ENCODE data around the gene GALNT13.

Gene GALNT13

GRCh38 chr2:154228566-154229280 lies 357.0 kb downstream of the GALNT13 start:
- Histone ChIP-seq H3K27me3 (replicated peaks; ENCODE audit: control insufficient read depth, insufficient read depth, low read length) (no peaks in the 10 kb centered on the region), H3K4me3 (ENCODE audit: low read length) (no peak overlapping the region), H3K9ac (ENCODE audit: low read length) (no peak overlapping the region), H3K4me1 (ENCODE audit: control insufficient read depth, insufficient read depth, low read length) (no peaks in the 10 kb centered on the region), H3K36me3 (ENCODE audit: control insufficient read depth, insufficient read depth, low read length, severe bottlenecking) (no peaks in the 10 kb centered on the region), H3K9me3 (ENCODE audit: control insufficient read depth, low read length) (no peaks in the 10 kb centered on the region)
- DNase-seq (ENCODE audit: low read depth): no peak

GRCh38 chr2:154229966-154230365 lies 358.2 kb downstream of the GALNT13 start:
- Histone ChIP-seq H3K27me3 (replicated peaks; ENCODE audit: control insufficient read depth, insufficient read depth, low read length) (no peaks in the 10 kb centered on the region), H3K4me3 (ENCODE audit: low read length) (no peak overlapping the region), H3K36me3 (ENCODE audit: control insufficient read depth, insufficient read depth, low read length, severe bottlenecking) (no peaks in the 10 kb centered on the region), H3K9ac (ENCODE audit: low read length) (no peak overlapping the region), H3K4me1 (ENCODE audit: control insufficient read depth, insufficient read depth, low read length) (no peaks in the 10 kb centered on the region), H3K9me3 (ENCODE audit: control insufficient read depth, low read length) (no peaks in the 10 kb centered on the region)
- no peak for DNase-seq (ENCODE audit: low read depth)

- Histone ChIP-seq H3K36me3 (ENCODE audit: control insufficient read depth, insufficient read depth, low read length, severe bottlenecking) (no peaks in the 10 kb centered on the region), H3K9me3 (ENCODE audit: control insufficient read depth, low read length) (no peaks in the 10 kb centered on the region), H3K4me1 (ENCODE audit: control insufficient read depth, insufficient read depth, low read length) (no peaks in the 10 kb centered on the region), H3K27me3 (replicated peaks; ENCODE audit: control insufficient read depth, insufficient read depth, low read length) (no peaks in the 10 kb centered on the region), H3K4me3 (ENCODE audit: low read length) (no peak overlapping the region), H3K9ac (ENCODE audit: low read length) (no peak overlapping the region)
- DNase-seq (ENCODE audit: low read depth): no peak
Observed at GRCh38 chr2:154231021-154231420, 359.3 kb downstream of the GALNT13 start.

GRCh38 chr2:154233231-154233630 lies 361.5 kb downstream of the GALNT13 start:
- no peaks in the 10 kb centered on the region for H3K27me3 ChIP-seq (replicated peaks; ENCODE audit: control insufficient read depth, insufficient read depth, low read length)
- no peak overlapping the region for H3K9ac ChIP-seq (ENCODE audit: low read length)
- H3K9me3 ChIP-seq (ENCODE audit: control insufficient read depth, low read length): no peaks in the 10 kb centered on the region
- no peaks in the 10 kb centered on the region for H3K36me3 ChIP-seq (ENCODE audit: control insufficient read depth, insufficient read depth, low read length, severe bottlenecking)
- DNase-seq (ENCODE audit: low read depth): no peak
- no peak overlapping the region for H3K4me3 ChIP-seq (ENCODE audit: low read length)
- no peaks in the 10 kb centered on the region for H3K4me1 ChIP-seq (ENCODE audit: control insufficient read depth, insufficient read depth, low read length)

GRCh38 chr2:154238252-154238651 lies 366.5 kb downstream of the GALNT13 start:
- H3K4me1 ChIP-seq (ENCODE audit: control insufficient read depth, insufficient read depth, low read length): no peaks in the 10 kb centered on the region
- H3K9me3 ChIP-seq (ENCODE audit: control insufficient read depth, low read length): no peaks in the 10 kb centered on the region
- no peak for DNase-seq (ENCODE audit: low read depth)
- H3K36me3 ChIP-seq (ENCODE audit: control insufficient read depth, insufficient read depth, low read length, severe bottlenecking): no peaks in the 10 kb centered on the region
- no peak overlapping the region for H3K9ac ChIP-seq (ENCODE audit: low read length)
- no peaks in the 10 kb centered on the region for H3K27me3 ChIP-seq (replicated peaks; ENCODE audit: control insufficient read depth, insufficient read depth, low read length)
- no peak overlapping the region for H3K4me3 ChIP-seq (ENCODE audit: low read length)

- no peaks in the 10 kb centered on the region for H3K27me3 ChIP-seq (replicated peaks; ENCODE audit: control insufficient read depth, insufficient read depth, low read length)
- H3K9me3 ChIP-seq (ENCODE audit: control insufficient read depth, low read length): no peaks in the 10 kb centered on the region
- no peak for DNase-seq (ENCODE audit: low read depth)
- no peak overlapping the region for H3K4me3 ChIP-seq (ENCODE audit: low read length)
- no peaks in the 10 kb centered on the region for H3K4me1 ChIP-seq (ENCODE audit: control insufficient read depth, insufficient read depth, low read length)
- no peak overlapping the region for H3K9ac ChIP-seq (ENCODE audit: low read length)
- no peaks in the 10 kb centered on the region for H3K36me3 ChIP-seq (ENCODE audit: control insufficient read depth, insufficient read depth, low read length, severe bottlenecking)
Observed at GRCh38 chr2:154240316-154240715, 368.6 kb downstream of the GALNT13 start.

- no peak overlapping the region for H3K4me3 ChIP-seq (ENCODE audit: low read length)
- H3K9me3 ChIP-seq (ENCODE audit: control insufficient read depth, low read length): no peaks in the 10 kb centered on the region
- H3K9ac ChIP-seq (ENCODE audit: low read length): no peak overlapping the region
- DNase-seq (ENCODE audit: low read depth): no peak
- no peaks in the 10 kb centered on the region for H3K4me1 ChIP-seq (ENCODE audit: control insufficient read depth, insufficient read depth, low read length)
- no peaks in the 10 kb centered on the region for H3K27me3 ChIP-seq (replicated peaks; ENCODE audit: control insufficient read depth, insufficient read depth, low read length)
- no peaks in the 10 kb centered on the region for H3K36me3 ChIP-seq (ENCODE audit: control insufficient read depth, insufficient read depth, low read length, severe bottlenecking)
Observed at GRCh38 chr2:154240921-154241379, 369.2 kb downstream of the GALNT13 start.

GRCh38 chr2:154242687-154243086 lies 371.0 kb downstream of the GALNT13 start:
- Histone ChIP-seq H3K4me3 (ENCODE audit: low read length) (no peak overlapping the region), H3K36me3 (ENCODE audit: control insufficient read depth, insufficient read depth, low read length, severe bottlenecking) (no peaks in the 10 kb centered on the region), H3K9me3 (ENCODE audit: control insufficient read depth, low read length) (no peaks in the 10 kb centered on the region), H3K27me3 (replicated peaks; ENCODE audit: control insufficient read depth, insufficient read depth, low read length) (no peaks in the 10 kb centered on the region), H3K9ac (ENCODE audit: low read length) (no peak overlapping the region), H3K4me1 (ENCODE audit: control insufficient read depth, insufficient read depth, low read length) (no peaks in the 10 kb centered on the region)
- DNase-seq (ENCODE audit: low read depth): no peak

GRCh38 chr2:154243685-154244084 lies 372.0 kb downstream of the GALNT13 start:
- H3K4me3 ChIP-seq (ENCODE audit: low read length): no peak overlapping the region
- H3K9me3 ChIP-seq (ENCODE audit: control insufficient read depth, low read length): no peaks in the 10 kb centered on the region
- no peak for DNase-seq (ENCODE audit: low read depth)
- H3K9ac ChIP-seq (ENCODE audit: low read length): no peak overlapping the region
- H3K4me1 ChIP-seq (ENCODE audit: control insufficient read depth, insufficient read depth, low read length): no peaks in the 10 kb centered on the region
- no peaks in the 10 kb centered on the region for H3K27me3 ChIP-seq (replicated peaks; ENCODE audit: control insufficient read depth, insufficient read depth, low read length)
- H3K36me3 ChIP-seq (ENCODE audit: control insufficient read depth, insufficient read depth, low read length, severe bottlenecking): no peaks in the 10 kb centered on the region

GRCh38 chr2:154244932-154245331 lies 373.2 kb downstream of the GALNT13 start:
- Histone ChIP-seq H3K9ac (ENCODE audit: low read length) (no peak overlapping the region), H3K4me1 (ENCODE audit: control insufficient read depth, insufficient read depth, low read length) (no peaks in the 10 kb centered on the region), H3K9me3 (ENCODE audit: control insufficient read depth, low read length) (no peaks in the 10 kb centered on the region), H3K27me3 (replicated peaks; ENCODE audit: control insufficient read depth, insufficient read depth, low read length) (no peaks in the 10 kb centered on the region), H3K36me3 (ENCODE audit: control insufficient read depth, insufficient read depth, low read length, severe bottlenecking) (no peaks in the 10 kb centered on the region), H3K4me3 (ENCODE audit: low read length) (no peak overlapping the region)
- no peak for DNase-seq (ENCODE audit: low read depth)

- H3K4me3 ChIP-seq (ENCODE audit: low read length): no peak overlapping the region
- no peak overlapping the region for H3K9ac ChIP-seq (ENCODE audit: low read length)
- no peaks in the 10 kb centered on the region for H3K9me3 ChIP-seq (ENCODE audit: control insufficient read depth, low read length)
- DNase-seq (ENCODE audit: low read depth): no peak
- no peaks in the 10 kb centered on the region for H3K36me3 ChIP-seq (ENCODE audit: control insufficient read depth, insufficient read depth, low read length, severe bottlenecking)
- no peaks in the 10 kb centered on the region for H3K27me3 ChIP-seq (replicated peaks; ENCODE audit: control insufficient read depth, insufficient read depth, low read length)
- H3K4me1 ChIP-seq (ENCODE audit: control insufficient read depth, insufficient read depth, low read length): no peaks in the 10 kb centered on the region
Observed at GRCh38 chr2:154247503-154247902, 375.8 kb downstream of the GALNT13 start.

- Histone ChIP-seq H3K4me1 (ENCODE audit: control insufficient read depth, insufficient read depth, low read length) (no peaks in the 10 kb centered on the region), H3K27me3 (replicated peaks; ENCODE audit: control insufficient read depth, insufficient read depth, low read length) (no peaks in the 10 kb centered on the region), H3K9me3 (ENCODE audit: control insufficient read depth, low read length) (no peaks in the 10 kb centered on the region), H3K4me3 (ENCODE audit: low read length) (no peak overlapping the region), H3K9ac (ENCODE audit: low read length) (no peak overlapping the region), H3K36me3 (ENCODE audit: control insufficient read depth, insufficient read depth, low read length, severe bottlenecking) (no peaks in the 10 kb centered on the region)
- no peak for DNase-seq (ENCODE audit: low read depth)
Observed at GRCh38 chr2:154256136-154256535, 384.4 kb downstream of the GALNT13 start.
